Measurements from ENCODE around the gene YY1.

DNA sequence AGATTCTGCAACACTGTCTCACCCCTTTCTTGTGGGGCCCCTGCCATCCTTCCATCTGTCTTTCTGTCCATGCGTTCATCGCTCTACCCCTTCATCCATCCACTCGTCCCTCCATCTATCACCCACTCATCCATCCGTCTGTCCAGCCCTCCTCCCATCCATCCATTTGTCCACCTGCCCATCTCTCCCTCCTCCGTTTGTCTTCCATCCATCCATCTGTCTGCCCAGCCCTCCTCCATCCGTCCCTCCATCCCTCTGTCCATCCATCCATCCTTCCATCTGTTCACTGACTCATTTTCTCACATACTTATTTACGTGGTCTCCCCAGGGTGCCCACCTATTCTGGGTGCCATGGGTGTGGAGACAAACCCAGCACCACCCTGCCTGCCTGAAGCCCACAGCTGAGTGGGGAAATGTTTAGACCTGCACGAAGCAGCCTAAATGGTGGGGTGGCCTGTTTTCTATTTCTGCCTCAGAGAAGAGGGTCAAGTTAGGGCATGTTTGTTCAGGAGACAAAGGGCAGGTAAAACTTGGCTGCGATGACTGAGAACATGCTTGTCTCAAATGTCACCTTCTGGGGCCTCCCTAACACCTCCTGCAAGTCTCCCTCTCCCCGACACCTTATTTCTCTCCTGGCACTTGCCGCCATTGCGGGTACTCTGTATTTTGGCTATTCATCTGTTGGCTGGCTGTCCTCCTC, 81.4 kb downstream of the YY1 start:
- TF ChIP-seq, protein P1, sequence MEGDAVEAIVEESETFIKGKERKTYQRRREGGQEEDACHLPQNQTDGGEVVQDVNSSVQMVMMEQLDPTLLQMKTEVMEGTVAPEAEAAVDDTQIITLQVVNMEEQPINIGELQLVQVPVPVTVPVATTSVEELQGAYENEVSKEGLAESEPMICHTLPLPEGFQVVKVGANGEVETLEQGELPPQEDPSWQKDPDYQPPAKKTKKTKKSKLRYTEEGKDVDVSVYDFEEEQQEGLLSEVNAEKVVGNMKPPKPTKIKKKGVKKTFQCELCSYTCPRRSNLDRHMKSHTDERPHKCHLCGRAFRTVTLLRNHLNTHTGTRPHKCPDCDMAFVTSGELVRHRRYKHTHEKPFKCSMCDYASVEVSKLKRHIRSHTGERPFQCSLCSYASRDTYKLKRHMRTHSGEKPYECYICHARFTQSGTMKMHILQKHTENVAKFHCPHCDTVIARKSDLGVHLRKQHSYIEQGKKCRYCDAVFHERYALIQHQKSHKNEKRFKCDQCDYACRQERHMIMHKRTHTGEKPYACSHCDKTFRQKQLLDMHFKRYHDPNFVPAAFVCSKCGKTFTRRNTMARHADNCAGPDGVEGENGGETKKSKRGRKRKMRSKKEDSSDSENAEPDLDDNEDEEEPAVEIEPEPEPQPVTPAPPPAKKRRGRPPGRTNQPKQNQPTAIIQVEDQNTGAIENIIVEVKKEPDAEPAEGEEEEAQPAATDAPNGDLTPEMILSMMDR (IDR thresholded peaks at IDR 0.05; ENCODE audit: low read depth, low read length, poor library complexity, severe bottlenecking) = no peak
- no peak for TF ChIP-seq EZH2phosphoT487 (IDR thresholded peaks at IDR 0.05; ENCODE audit: borderline replicate concordance, low read length)

Data from DOHH2 (cell line).